ENCODE results near the gene TSSK1B.
"Not testable (repeated sequence)": the region's sequence is repeated elsewhere in the genome, so short reads cannot be mapped to it uniquely, and the experiment has no call there.

TSSK1B gene

GRCh38 chr5:113434889-113435288 is at the start of gene TSSK1B:
TSSK1B (minus strand) TSS chr5:113434989; CDS start chr5:113434839, 150 bp downstream.
- DNase-seq: no peak

- no peak for DNase-seq
Measured at GRCh38 chr5:113480243-113480642, 45.5 kb upstream of the TSSK1B start.

- DNase-seq: no peak
Measured at GRCh38 chr5:113478691-113479090, 43.9 kb upstream of the TSSK1B start.

- DNase-seq: no peak
Measured at GRCh38 chr5:113474100-113474728, 39.4 kb upstream of the TSSK1B start.

- no peak for DNase-seq
Measured at GRCh38 chr5:113463032-113463431, 28.2 kb upstream of the TSSK1B start.

GRCh38 chr5:113457106-113457505 is 22.3 kb upstream of the TSSK1B start:
- DNase-seq: not testable (repeated sequence)

GRCh38 chr5:113452941-113453340 is 18.2 kb upstream of the TSSK1B start:
- no peak for DNase-seq

- no peak for DNase-seq
Measured at GRCh38 chr5:113451797-113452196, 17.0 kb upstream of the TSSK1B start.

GRCh38 chr5:113450929-113451328 is 16.1 kb upstream of the TSSK1B start:
- DNase-seq: no peak

GRCh38 chr5:113450462-113450861 is 15.7 kb upstream of the TSSK1B start:
- DNase-seq: no peak

- DNase-seq: no peak
Measured at GRCh38 chr5:113448252-113448651, 13.5 kb upstream of the TSSK1B start.

GRCh38 chr5:113447498-113448050 is 12.8 kb upstream of the TSSK1B start:
- no peak for DNase-seq

- DNase-seq: no peak
Measured at GRCh38 chr5:113446358-113446927, 11.7 kb upstream of the TSSK1B start.

GRCh38 chr5:113437111-113437510 is 2.3 kb upstream of the TSSK1B start:
- no peak for DNase-seq

GRCh38 chr5:113435575-113435974 is 786 bp upstream of the TSSK1B start:
- no peak for DNase-seq

GRCh38 chr5:113433862-113434612 is 752 bp downstream of the TSSK1B start:
- no peak for DNase-seq

- DNase-seq: no peak
Measured at GRCh38 chr5:113433071-113433470, 1.7 kb downstream of the TSSK1B start.

- DNase-seq: no peak
Measured at GRCh38 chr5:113427871-113428574, 6.8 kb downstream of the TSSK1B start.

GRCh38 chr5:113425909-113426308 is 8.9 kb downstream of the TSSK1B start:
- DNase-seq: no peak

GRCh38 chr5:113421693-113422092 is 13.1 kb downstream of the TSSK1B start:
- DNase-seq: no peak

- DNase-seq: no peak
Measured at GRCh38 chr5:113405530-113405929, 29.3 kb downstream of the TSSK1B start.

GRCh38 chr5:113404269-113404668 is 30.5 kb downstream of the TSSK1B start:
- no peak for DNase-seq

- DNase-seq: not testable (repeated sequence)
Measured at GRCh38 chr5:113397986-113398385, 36.8 kb downstream of the TSSK1B start.
